NCI-H226 (cell line): ENCODE results near the gene CEP112.
"Not testable (repeated sequence)": the region's sequence is repeated elsewhere in the genome, so short reads cannot be mapped to it uniquely, and the experiment has no call there.

ENCODE experiments used
- DNase-seq: peaks from one replicate; pipeline ENCODE4 v3.0.0-alpha.2; 2015

Gene CEP112

DNA sequence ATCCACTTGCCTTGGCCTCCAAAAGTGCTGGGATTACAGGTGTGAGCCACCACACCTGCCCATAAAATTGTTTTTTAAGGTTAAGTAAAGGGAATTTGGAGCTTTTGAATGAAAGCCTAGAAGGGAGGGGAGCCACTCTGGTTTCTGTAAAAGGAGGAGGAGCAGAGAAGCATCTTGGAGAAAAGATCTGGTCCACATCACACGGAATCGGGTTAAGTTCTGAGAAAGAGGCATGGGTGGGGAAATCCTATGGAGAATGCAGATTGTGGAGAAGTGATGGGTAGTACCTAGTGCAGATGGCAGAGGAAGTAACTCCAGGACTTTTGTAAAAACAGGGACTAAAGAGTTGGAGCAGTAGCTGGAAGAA, 18.3 kb upstream of the CEP112 start:
- DNase-seq, result no peak

DNA sequence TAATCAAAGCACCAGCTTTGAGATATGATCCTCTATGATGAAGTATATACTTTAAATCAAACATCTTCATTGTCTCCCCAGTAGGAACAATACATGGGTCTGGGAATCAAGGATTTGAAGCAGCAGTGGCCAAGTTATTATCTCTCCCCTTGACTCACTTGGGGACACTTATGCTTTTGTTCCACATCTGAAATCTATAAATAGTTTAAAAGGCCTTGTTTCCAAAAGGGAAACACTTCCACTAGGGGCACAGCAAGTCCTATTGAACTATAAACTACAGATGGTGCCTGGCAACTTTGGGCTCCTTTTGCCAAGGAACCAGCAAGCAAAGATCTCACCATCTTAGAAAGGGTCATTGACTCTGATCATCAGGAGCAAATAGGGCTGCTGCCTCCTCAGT, 16.0 kb upstream of the CEP112 start:
- DNase-seq, result no peak

DNA sequence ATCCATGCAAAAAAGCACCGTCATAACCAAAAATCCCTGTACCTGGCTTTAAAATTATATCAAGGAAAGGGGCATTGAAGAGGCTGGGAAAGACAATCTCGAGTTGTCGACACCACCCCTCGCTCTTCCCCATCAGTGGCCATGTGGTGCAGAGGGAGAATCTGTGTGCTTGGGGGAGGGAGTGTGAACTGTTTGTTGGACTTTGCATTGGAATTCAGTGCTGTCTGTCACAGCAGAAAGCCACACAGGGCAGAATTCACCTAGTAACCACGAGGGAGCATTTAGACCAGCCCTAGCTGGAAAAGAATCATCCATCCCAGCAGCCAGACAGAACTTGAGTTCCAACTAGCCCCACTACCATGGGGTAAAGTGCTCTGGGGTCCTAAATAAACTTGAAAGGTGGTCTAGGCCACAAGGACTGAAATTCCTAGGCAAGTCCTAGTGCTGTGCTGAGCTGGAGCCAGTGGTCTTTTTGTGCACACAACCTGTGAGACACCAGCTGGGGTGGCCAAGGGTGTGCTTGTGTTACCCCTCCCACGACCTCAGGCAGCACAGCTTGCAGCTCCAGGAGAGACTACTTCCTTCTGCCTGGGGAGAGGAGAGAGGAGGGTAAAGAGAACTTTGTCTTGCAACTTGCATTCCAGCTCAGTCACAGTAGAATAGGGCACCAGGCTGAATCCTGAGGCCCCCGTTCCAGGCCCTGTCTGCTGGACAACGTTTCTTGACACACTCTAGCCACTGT, 11.5 kb upstream of the CEP112 start:
- DNase-seq, result no peak

DNA sequence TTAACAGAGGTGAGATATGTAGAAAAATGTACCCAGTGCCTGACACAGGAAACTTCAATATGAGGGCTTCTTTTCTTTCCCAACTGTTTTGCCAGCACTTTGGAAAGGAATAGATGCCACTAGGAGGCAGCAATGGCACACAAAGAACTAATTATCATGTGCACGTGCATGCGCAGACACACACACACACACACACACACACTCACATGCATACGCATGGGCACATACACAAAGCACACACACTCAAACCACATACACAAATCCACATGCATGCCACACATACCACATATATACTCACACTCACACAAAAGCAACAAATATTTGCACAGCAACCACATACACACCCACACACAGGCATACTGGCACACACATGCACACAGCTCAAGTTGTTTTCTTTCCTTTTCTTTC, 8.8 kb upstream of the CEP112 start:
- DNase-seq, result peak; percentile 49

DNA sequence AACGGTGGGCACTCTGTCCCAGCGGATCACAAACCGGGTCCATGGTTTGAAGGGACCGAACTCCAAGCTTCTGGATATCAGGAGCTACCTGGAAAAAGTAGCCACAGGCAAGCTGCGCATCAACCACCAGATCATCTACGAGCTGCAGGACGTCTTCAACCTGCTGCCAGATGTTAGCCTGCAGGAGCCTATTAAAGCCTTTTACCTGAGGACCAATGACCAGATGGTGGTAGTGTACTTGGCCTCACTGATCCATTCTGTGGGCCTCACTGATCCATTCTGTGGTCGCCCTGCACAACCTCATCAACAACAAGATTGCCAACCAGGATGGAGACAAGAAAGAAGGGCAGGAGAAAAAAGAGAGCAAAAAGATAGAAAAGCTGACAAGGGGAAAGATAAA, 6.3 kb upstream of the CEP112 start:
- no peak for DNase-seq

DNA sequence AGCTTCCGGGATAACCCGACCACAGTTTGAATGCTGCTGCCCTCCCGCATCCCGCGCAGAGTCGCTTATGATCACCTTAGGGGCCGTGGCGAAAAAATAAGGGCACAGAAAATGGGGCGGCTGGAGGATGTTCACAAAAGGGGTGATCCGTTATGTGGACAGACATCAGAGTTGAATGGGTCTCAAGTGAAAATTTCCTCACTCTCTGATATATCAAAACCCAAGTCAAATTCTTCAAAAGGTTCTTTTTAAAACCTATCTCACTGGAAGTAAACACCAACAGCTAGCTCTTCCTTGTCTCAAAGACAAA, 400 bp upstream of the CEP112 start:
- DNase-seq, result no peak

DNA sequence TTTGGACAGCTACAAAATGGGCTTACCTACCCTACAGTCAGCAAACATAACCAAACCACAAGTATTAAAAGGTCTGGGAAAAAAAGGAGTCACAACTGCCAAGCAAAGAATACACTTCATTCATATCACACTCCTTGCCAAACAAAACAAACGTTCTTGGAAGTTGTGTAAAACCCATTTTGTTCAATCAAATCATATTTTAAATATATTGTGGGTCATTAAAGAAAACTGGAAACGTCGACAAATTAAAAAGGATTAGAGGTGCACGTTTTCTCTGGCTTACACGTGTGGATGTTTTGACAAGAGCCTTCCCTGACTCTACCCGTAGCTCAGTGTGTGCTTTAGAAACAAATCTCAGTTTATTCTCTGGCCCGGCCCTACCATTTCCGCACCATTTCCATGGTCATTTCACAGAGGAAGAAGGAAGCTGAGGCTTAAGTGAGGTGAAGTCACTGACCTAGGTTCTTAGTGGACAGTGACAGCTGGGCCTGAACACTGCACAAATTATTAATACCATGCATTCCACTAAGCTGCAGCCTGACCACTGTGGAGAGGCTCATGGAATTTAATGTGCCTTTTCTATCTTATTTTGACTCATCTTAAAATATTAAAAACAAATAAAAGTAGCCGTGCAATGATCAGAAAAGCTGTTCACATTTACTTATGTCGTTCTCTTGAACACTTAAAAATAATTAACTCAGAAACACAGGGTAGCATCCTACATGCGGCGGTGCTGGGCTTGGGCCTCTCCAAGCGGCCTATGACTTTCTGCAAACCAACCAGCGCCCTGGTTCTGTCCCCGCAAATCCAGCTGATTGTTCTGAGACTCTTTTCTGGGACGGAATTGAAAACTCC, 968 bp downstream of the CEP112 start:
- DNase-seq, result no peak

DNA sequence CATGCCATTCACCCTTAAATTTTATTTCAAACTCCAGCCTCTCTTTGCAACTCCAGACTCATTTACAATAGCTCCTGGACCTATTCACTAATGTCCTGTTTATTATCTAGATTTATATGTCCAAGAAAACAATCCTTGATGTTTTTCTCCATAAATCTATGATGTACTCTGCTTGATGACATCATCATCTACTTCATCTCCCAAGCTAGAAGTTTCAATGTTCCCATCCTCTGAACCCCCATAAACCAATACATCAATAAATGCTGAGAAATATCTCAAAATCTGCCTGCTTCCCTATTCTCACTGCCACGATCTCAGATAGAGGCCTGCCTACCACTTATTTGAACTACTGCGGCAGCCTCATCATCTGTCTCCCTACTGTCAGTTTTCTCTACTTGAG, 4.2 kb downstream of the CEP112 start:
- no peak for DNase-seq

DNA sequence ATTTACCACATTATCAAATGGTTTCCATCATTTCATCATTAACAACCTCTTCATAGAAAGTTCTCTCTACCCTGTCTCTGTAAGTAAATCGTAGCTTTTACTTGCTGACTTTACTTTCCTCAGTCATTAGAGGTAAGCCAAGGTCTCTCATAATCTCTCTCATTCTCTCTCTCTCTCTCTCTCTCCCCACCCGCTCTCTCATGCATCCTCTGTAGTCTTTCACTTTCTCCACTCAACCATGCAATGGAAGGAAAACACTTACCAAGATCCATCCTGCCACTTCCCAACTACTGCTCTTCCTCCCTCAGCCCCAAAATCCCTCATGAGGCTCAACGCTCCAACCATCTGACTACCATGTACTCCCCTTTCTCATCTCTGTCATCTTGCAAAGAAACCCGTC, 6.1 kb downstream of the CEP112 start:
- DNase-seq, result no peak

DNA sequence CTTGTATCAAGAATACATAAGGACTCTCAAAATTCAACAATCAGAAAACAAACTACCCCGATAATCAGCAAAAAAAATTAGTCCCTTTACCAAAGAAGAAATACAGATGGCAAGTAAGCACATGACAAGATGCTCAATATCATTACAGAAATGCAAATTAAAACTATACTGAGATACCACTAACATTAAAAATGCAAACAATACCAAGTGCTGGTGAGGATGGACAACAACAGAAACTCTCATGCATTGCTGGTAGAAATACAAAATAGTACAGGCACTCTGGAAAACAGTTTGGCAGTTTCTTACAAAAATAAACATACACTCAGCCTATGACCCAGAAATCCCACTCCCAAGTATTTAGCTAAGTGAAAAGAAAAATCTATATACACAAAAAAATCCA, 7.5 kb downstream of the CEP112 start:
- no peak for DNase-seq

DNA sequence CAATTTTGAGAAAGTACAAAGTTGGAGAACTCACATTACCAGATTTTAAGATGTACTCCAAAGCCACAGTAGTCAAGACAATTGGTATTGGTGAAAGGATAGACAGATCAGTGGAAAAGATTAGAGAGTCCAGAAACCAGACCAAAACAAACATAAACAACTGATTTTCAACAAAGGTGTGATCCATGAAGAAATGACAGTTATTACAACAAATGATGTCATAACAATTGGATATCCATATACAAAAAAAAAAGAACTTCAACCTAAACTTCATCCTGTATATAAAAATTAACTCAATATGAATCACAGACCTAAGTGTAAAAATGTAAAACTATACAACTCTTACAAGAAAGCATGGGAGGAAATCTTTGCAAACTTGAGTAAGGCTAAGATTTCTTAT, 8.4 kb downstream of the CEP112 start:
- no peak for DNase-seq

DNA sequence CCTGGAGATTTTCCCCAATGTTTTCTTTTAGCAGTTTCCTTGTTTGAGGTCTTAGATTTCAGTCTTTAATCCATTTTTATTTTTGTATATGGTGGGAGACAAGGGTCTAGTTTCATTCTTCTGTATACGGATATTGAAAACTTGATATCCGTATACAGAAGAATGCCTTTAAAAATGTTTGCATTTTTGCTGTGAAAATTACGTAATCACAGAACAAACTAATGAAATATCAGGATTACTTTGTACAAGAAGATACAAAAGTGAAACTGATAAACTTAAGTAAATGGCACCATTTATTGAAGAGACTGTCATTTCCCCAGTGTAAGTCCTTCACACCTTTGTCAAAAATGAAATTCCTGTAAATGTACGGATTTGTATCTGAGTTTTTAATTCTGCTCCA, 13.3 kb downstream of the CEP112 start:
- no peak for DNase-seq

DNA sequence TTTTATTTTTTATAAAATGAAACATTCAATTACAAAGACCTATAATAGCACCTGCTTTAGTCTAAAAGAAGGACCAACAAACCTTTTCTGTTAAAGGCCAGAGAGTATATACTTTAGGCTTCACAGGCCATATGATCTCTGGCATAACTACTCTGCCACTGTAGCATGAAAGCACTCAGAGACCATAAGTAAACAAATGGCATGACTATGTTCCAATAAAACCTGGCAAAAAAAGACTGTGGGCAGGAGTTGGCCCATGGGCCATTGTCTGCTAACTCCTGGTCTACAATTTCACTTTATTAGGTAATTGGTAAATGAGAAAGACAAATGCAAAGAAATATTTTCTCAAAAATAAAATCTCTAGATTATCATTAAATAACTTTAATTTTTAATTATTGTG, 14.9 kb downstream of the CEP112 start:
- no peak for DNase-seq

DNA sequence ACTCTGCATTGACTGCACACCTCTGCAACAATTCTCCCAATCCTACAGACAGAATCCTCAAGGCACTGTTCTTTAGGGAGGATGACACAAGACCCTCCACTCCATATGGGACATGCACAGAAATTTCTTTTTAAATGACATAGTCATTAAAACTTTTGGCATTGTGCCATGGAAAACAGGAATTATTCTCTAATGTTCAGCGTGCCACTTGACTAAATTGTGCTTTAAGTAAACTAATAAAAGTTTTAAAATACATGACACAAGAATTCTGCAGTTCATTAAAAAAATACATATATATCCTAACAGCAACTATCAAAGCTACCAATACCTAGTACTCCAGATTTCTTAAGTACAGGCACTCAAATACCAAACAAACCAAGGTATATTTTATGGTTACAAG, 16.0 kb downstream of the CEP112 start:
- DNase-seq, result no peak

DNA sequence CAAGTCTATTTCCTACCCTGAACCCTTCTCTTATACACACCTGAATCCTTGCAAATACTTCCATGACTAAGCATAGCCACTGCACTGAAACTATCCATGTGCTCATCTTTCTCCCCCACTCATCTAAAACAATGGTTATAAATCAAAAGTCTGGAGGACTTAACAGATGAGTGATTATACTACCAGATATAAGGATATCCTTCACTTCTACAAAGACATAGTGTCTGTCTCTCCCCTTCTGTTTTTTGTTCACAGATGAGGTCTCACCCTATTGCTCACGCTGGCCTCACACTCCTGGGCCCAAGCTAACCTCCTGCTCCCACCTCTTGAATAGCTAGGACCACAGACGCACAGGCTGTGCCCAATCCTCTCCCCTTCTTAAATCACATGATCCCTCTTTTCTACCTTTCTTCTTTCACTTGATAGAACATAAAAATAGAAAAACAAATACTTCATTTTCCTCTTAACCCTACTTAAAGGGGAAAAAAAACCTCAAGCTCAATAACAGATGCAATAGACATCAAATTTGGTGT, 19.2 kb downstream of the CEP112 start:
- no peak for DNase-seq

DNA sequence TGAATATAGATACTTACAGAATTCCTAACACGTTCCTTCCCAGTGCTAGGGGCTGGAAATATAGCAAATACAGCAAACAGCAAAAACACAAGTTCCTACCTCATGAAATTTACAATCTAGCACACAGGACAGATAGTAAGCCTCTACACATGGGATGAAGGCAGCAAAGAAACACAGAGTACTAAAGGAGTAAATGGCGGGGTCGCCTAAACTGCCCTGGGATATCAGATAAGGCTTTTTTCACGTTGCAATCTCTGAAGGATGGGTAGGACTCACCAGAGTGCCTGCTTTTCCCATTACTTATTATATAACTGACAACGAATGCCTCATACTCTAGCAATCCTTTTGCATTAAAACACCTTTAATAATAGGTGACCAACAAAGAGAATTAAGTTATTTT, 19.8 kb downstream of the CEP112 start:
- DNase-seq, result no peak

DNA sequence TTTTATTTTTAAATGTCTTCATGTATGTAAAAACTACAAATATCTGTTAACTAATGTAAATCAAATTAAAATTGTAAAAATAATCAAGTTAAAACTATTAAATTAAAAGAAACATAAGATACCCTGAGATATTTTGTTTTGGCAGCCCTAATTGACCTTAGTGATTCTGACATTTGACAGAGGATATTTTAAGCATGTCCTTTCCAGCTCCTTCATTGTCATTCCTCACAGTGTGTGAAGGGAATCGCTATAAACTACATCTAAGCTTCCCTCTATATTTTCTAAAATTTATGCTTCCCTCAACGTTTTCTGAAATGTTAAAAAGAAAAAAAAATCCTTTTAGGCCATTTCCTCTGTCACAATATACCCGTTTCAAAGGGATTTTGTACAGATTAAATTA, 20.2 kb downstream of the CEP112 start:
- DNase-seq, result no peak

DNA sequence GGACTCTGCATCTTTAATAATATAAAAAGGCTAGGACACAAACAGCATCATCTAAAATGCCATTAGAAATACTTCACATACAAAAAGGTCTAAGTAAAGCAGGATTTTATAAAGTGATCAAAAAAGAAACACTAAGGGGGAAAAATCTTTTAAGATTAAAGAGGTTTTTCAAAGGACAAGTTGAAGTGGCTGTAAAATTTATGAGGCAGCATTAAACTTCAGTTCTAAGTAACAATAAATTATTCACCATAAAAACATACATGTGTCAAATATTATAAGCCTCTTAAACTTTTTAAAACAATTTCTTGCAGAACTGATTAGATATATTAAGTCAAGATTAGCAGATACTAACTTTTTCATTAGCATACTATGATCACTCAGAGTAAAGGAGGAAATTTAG, 20.8 kb downstream of the CEP112 start:
- DNase-seq, result no peak

DNA sequence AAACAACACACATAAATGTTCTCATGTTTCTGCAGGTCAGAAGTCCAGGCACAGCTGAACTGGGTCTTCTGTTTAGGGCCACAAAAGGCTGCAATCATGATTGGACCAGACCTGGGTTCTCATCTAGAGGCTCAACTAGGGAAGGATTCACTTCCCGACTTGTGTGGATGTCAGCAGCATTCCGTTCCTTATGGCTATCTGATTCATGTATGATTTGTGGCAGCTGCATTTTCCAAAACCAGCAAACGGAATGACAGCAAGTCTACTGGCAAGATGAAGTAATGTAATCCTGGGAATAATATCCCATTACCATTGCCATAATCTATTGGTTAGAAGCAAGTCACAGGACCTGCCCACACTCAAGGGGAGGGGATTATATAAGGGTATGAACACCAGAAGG, 22.1 kb downstream of the CEP112 start:
- DNase-seq, result no peak

DNA sequence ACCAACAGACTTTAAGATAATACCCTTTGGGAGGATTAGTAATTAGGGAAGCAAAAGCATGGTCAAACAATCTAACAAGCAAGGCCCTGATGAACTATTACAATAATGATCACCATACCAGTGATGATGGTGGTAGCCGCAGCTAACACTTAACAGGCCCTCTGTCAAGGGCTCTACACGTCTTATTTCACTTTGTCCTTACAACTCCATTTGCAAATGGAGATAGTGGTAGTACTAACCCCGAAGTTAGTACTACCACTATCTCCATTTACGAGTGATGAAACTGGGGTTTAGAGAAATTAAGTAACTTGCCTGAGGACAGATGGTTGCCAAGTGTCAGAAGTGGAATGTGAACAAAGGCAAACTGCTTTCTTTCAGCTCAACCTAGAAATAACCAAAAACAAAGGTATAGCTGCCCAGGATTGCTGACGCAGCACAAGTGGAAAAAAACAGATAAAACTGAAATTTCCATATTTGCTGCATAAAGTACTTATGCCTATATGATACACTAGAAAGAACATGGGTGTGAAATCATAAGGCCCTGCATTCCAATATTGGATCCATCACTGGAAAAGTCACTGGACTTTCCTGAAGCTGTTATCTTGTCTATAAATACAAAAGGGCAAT, 24.6 kb downstream of the CEP112 start:
- DNase-seq, result no peak

DNA sequence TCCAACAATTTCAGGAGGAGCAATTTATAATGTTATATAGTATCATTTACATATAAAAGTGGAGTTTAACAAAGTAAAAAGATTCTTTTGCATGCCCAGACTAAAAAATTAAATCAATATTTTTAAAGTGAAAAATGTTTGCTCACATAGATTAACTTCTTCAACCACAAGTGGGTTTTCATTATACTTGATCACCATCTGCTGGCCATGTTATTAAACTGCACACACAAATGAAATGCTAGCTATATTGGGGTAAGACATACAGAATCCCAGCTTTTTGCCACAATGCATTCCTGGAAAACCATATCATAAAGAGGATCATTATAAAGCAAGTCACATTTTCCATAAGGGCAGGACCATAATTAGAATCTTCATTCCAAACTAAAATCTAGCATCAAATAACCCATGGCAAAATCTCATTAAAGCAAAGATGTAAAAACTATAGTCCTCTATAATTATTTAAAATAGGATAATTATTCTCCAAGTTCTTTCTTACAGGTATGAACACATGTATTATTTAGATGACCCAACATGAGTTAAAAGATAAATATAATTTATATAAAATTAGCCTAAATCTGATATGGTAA, 26.3 kb downstream of the CEP112 start:
- DNase-seq, result no peak

DNA sequence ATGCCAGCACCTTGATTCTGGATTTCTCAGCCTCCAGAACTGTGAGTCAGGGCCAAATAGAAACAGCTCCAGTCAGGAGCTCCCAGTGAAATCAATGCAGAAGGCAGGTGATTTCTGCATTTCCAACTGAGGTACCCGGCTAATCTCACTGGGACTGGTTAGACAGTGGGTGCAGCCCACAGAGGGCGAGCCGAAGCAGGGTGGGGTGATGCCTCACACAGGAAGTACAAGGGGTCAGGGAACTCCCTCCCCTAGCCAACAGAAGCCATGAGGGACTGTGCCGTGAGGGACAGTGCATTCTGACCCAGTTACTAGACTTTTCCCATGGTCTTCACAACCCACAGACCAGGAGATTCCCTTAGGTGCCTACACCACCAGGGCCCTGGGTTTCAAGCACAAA, 36.9 kb downstream of the CEP112 start:
- not testable (repeated sequence) for DNase-seq

DNA sequence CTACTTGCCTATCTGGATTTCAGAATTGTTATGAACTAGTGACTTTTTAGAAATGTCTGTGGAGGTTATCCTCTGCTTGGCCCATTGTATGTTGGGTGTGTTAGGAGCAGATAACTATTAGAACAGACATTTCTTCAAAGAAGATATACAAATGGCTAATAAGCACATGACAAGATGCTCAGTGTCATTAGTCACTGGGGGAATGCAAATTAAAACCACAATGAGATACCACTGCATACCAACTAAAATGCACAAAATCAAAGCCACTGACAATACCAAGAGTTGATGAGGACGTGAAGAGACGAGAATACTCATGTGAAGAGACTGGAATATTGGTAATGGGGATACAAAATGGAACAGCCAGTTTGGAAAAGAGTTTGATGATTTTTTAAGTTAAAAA, 39.2 kb downstream of the CEP112 start:
- DNase-seq, result no peak

DNA sequence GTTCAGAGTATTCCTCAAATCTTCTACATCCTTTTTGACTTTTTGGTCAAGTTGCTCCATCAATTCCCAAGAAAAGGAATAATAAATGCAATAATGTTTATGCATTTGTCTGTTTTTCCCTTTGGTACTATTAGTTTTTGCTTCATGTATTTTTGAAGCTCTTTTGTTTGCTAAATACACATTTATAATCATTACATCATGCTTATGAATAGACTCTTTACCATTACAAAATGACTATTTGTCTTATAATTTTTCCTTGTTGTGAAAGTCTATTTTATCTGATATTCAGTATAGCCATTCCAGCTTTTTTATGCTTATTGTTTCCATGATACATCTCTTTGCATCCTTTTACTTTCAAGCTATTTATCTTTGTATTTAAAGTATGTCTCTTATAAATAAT, 41.2 kb downstream of the CEP112 start:
- DNase-seq, result no peak
